OCI-LY3 (cell line): ENCODE measurements around the gene CASZ1.

Experiments used
- EZH2phosphoT487 ChIP-seq: fragments of 200-600 bp; shearing (Covaris generic); IDR thresholded peaks from 2 replicates; pipeline ENCODE4 v1.6.1; 2018; ENCODE audit warnings: antibody characterized with exemption, mixed run types, low read depth
- TF ChIP-seq, protein P1 (sequence below): fragments of 200-600, 300-600 bp; sonication (generic); IDR thresholded peaks from 2 replicates; pipeline ENCODE4 v1.5.1; 2014; ENCODE audit warnings: antibody characterized with exemption, low read length, low read depth

DNA sequence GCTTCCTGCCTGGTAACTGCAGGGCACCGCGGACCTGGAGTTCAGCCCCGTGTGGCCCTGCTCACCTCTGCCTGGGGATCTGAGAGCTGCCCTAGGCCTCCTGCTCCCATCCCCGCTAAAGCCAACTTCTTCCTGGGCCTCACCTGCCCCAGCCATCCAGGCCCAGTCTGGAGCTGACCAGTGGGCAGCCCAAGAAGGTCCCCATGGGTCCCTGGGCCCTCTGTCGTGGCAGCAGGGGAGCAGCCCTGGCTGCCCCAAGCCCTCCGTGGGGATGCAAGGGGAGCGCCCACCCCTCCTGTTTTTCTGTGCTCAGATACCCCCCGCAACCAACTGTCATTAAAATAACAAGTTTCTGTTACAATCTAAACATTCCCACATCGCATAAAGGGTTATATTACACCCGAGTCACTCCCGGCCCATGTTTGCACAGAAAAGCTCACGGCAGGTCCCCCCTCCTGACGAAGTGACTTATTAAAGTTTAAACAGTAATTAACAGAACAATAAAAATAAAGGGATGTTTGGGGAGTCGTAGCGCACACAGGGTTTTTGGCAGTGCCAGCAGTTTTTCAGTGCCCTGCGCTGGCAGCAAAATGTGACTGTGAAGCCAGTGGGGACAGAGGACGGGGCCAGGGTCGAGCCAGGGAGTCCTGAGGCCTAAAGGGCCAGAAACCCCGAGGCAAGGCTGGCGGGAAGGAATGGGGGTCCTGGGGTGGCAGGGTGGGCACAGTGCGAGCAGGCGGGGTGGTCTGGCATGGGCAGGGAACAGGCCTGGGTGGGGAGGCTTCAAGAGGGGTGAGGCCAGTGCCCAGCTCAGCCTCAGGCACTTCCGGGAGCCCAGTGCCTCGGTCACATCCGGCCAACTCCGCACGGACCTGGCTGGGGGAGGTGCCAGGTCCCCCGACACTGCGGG is 121.5 kb downstream of the CASZ1 start:
- TF ChIP-seq, protein P1, sequence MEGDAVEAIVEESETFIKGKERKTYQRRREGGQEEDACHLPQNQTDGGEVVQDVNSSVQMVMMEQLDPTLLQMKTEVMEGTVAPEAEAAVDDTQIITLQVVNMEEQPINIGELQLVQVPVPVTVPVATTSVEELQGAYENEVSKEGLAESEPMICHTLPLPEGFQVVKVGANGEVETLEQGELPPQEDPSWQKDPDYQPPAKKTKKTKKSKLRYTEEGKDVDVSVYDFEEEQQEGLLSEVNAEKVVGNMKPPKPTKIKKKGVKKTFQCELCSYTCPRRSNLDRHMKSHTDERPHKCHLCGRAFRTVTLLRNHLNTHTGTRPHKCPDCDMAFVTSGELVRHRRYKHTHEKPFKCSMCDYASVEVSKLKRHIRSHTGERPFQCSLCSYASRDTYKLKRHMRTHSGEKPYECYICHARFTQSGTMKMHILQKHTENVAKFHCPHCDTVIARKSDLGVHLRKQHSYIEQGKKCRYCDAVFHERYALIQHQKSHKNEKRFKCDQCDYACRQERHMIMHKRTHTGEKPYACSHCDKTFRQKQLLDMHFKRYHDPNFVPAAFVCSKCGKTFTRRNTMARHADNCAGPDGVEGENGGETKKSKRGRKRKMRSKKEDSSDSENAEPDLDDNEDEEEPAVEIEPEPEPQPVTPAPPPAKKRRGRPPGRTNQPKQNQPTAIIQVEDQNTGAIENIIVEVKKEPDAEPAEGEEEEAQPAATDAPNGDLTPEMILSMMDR = no peak
- TF ChIP-seq EZH2phosphoT487 = no peak
